IMR-90 (cell line): Measurements from ENCODE around the gene SPAG8.

Source experiments
- CTCF ChIP-seq: conservative IDR thresholded peaks from 2 replicates; pipeline ENCODE4 v1.5.1; 2012; ENCODE audit warnings: mild to moderate bottlenecking, low read depth, low read length, improper control_type of control experiment
- ELK1 ChIP-seq: fragments of 150-350 bp; IDR thresholded peaks from 2 replicates; pipeline ENCODE4 v1.6.1; 2016; ENCODE audit warnings: low read depth, mild to moderate bottlenecking, low read length, moderate library complexity, borderline replicate concordance
- FOS ChIP-seq: fragments of 150-350 bp; IDR thresholded peaks from 2 replicates; pipeline ENCODE4 v1.6.1; 2016; ENCODE audit warnings: low read depth, low read length
- POLR2A ChIP-seq: IDR thresholded peaks from 2 replicates; pipeline ENCODE4 v1.6.1; 2012; ENCODE audit warnings: mild to moderate bottlenecking, low read depth, low read length
- RCOR1 ChIP-seq: IDR thresholded peaks from 2 replicates; pipeline ENCODE4 v1.6.1; 2012; ENCODE audit warnings: mild to moderate bottlenecking, low read length, improper control_type of control experiment; ENCODE audit not compliant: insufficient replicate concordance
- RFX5 ChIP-seq: IDR thresholded peaks from 2 replicates; pipeline ENCODE4 v1.8.0; 2012; ENCODE audit warnings: low read depth, mild to moderate bottlenecking, low read length, moderate library complexity
- SMC3 ChIP-seq: fragments of 150-350 bp; IDR thresholded peaks from 2 replicates; pipeline ENCODE4 v1.6.1; 2016; ENCODE audit warnings: low read depth, mild to moderate bottlenecking, antibody characterized with exemption, low read length, moderate library complexity

GRCh38 chr9:35822926-35823325, 10.9 kb upstream of the SPAG8 start:
- no peak for TF ChIP-seq CTCF
- TF ChIP-seq RFX5: no peak
- no peak for TF ChIP-seq FOS
- TF ChIP-seq ELK1: no peak
- TF ChIP-seq POLR2A: no peak
- no peak for TF ChIP-seq RCOR1
- TF ChIP-seq SMC3: no peak
